Kidney (tissue), 14 donors: ENCODE data around the gene NPHP3. TPM values are rescaled to one million over a fixed set of nuclear protein-coding genes. Genes with fewer than 3 reads are reported as not detected.
"Not testable (repeated sequence)": the region's sequence is repeated elsewhere in the genome, so short reads cannot be mapped to it uniquely, and the experiment has no call there.

Experiments
- DNase-seq, 5 donors: peaks; one replicate each; pipeline ENCODE4 v3.0.0-alpha.2; 2013 to 2020
- FAIRE-seq: peaks from 2 replicates; lab custom pipeline; 2012; peaks lifted over from hg19 to GRCh38; lab: Jason Lieb, UNC
- H3K27ac ChIP-seq, 2 donors: one replicate each; pipeline ENCODE4 v1.7.0; 2013; ENCODE audit warnings: low read depth in 2 of 2, low read length in 2 of 2, inconsistent platforms in 1 of 2
- H3K27me3 ChIP-seq: one replicate; pipeline ENCODE4 v1.7.1; 2013; ENCODE audit warnings: low read length, inconsistent platforms; ENCODE audit not compliant: control insufficient read depth, insufficient read depth
- H3K36me3 ChIP-seq, 3 donors: one replicate each; pipeline versions ENCODE4 v1.7.0 to v1.7.1; 2013; ENCODE audit warnings: low read length in 3 of 3, control low read depth in 1 of 3, inconsistent platforms in 1 of 3; ENCODE audit not compliant: insufficient read depth in 3 of 3, control insufficient read depth in 2 of 3
- H3K4me1 ChIP-seq, 3 donors: one replicate each; pipeline versions ENCODE4 v1.7.0 to v1.7.1; 2013; ENCODE audit warnings: low read length in 3 of 3, inconsistent platforms in 1 of 3, low read depth in 1 of 3; ENCODE audit not compliant: control insufficient read depth in 2 of 3, insufficient read depth in 2 of 3
- H3K4me3 ChIP-seq, 3 donors: one replicate each; pipeline versions ENCODE4 v1.7.0 to v1.8.1; 2013; ENCODE audit warnings: low read length in 3 of 3, control low read depth in 1 of 3, inconsistent platforms in 1 of 3
- H3K9ac ChIP-seq, 3 donors: one replicate each; pipeline versions ENCODE4 v1.7.0 to v1.7.1; 2013; ENCODE audit warnings: low read length in 3 of 3, control low read depth in 1 of 3, inconsistent platforms in 1 of 3
- H3K9me3 ChIP-seq, 3 donors: one replicate each; pipeline versions ENCODE4 v1.7.0 to v1.7.1; 2013; ENCODE audit warnings: low read length in 3 of 3, control low read depth in 1 of 3, inconsistent platforms in 1 of 3; ENCODE audit not compliant: control insufficient read depth in 2 of 3, insufficient read depth in 1 of 3
- CTCF ChIP-seq: IDR thresholded peaks from 3 replicates; pipeline ENCODE4 v1.5.1; 2012; ENCODE audit warnings: mild to moderate bottlenecking, moderate library complexity, borderline replicate concordance; ENCODE audit not compliant: insufficient read depth; ENCODE audit errors: extremely low read depth
- intact Hi-C: fragments of 100-400 bp; cut with DNase I; formaldehyde crosslinking; loops from one replicate; pipeline ENCODE4 v1.11.1; 2022
- polyA plus RNA-seq: library from polyadenylated mRNA; stranded (reverse); fragments of 350-450 nt; fragmentation: Illumina TruSeq; extraction: RNeasy Lipid Tissue Mini Kit (QIAGEN cat#74804); gene quantifications from one replicate; pipeline ENCODE4 v1.2.3, GENCODE V29; 2014; ENCODE audit warnings: low read depth, low replicate concordance; ENCODE audit not compliant: insufficient read depth
- total RNA-seq: library from RNA; stranded (reverse); fragmentation: NEBNext Ultra II Directional; extraction: Animal tissue kit (Norgen Biotek cat#: 25700); gene quantifications from one replicate; pipeline ENCODE4 v1.2.1, GENCODE V29; 2021
- donor health status: control.
- donor health status: control.
- donor health status: control.
- donor health status: control.
- donor health status: control.
- donor health status: DM: yes; HTN: yes; CAD: no.
- donor health status: Normal renal cell carcinoma (clear cell type).

Gene NPHP3
- total and polyA plus RNA-seq, 2 donors from 2014 or later = 5.9 to 23.2 TPM

GRCh38 chr3:132756108-132756650 is 34.0 kb upstream of the NPHP3 start:
- DNase-seq (no peak), FAIRE-seq (no peak)
- TF ChIP-seq CTCF = no peak
- Histone ChIP-seq H3K27me3 (no peaks in the 10 kb centered on the region), H3K36me3 (no peaks in the 10 kb centered on the region), H3K27ac (no peak overlapping the region), H3K9me3 (no peaks in the 10 kb centered on the region), H3K4me1 (no peaks in the 10 kb centered on the region), H3K4me3 (no peak overlapping the region), H3K9ac (no peak overlapping the region)
- intact Hi-C loops = no loop called here

GRCh38 chr3:132753946-132754345 is 31.7 kb upstream of the NPHP3 start:
- no peaks in the 10 kb centered on the region for H3K36me3 ChIP-seq
- FAIRE-seq = no peak
- H3K9ac ChIP-seq = no peak overlapping the region
- H3K4me3 ChIP-seq = no peak overlapping the region
- no peak for TF ChIP-seq CTCF
- no peak overlapping the region for H3K27ac ChIP-seq
- no peak for DNase-seq
- H3K9me3 ChIP-seq = no peaks in the 10 kb centered on the region
- intact Hi-C loops = no loop called here
- no peaks in the 10 kb centered on the region for H3K4me1 ChIP-seq
- no peaks in the 10 kb centered on the region for H3K27me3 ChIP-seq

- Histone ChIP-seq H3K27ac (no peak overlapping the region), H3K27me3 (no peaks in the 10 kb centered on the region), H3K9ac (no peak overlapping the region), H3K36me3 (no peaks in the 10 kb centered on the region), H3K4me3 (no peak overlapping the region), H3K4me1 (no peaks in the 10 kb centered on the region), H3K9me3 (no peaks in the 10 kb centered on the region)
- no peak for TF ChIP-seq CTCF
- intact Hi-C loops = no loop called here
- DNase-seq = no peak
- no peak for FAIRE-seq
These were observed 27.6 kb upstream of the NPHP3 start for GRCh38 chr3:132749786-132750185.

GRCh38 chr3:132746720-132747119 is 24.5 kb upstream of the NPHP3 start:
- H3K4me1 ChIP-seq, H3K27me3 ChIP-seq, H3K9me3 ChIP-seq, H3K4me3 ChIP-seq, H3K9ac ChIP-seq, H3K27ac ChIP-seq, FAIRE-seq, intact Hi-C loops, H3K36me3 ChIP-seq: not testable (repeated sequence)
- DNase-seq = peak in 3 of 5 donors; percentile 12 to 71 (median 21)
